ENCODE measurements around the gene CD276.

- peak; percentile 38; the same call in 1 of the 2 replicates for TF ChIP-seq CTCF (conservative IDR thresholded peaks at IDR 0.05; ENCODE audit: low read length)
- TF ChIP-seq EZH2phosphoT487 (IDR thresholded peaks at IDR 0.05; ENCODE audit: borderline replicate concordance, low read depth, low read length): no peak
Observed at GRCh38 chr15:73717802-73718201, 33.6 kb downstream of the CD276 start.

Data from OCI-LY7 (cell line).